Activated CD4-positive, alpha-beta memory T cell treated with anti-CD3 and anti-CD28 coated beads for 36 hours (primary cell): ENCODE measurements around the gene VDR. TPM values are rescaled to one million over a fixed set of nuclear protein-coding genes. Genes with fewer than 3 reads are reported as not detected.

Source experiments
- CTCF ChIA-PET: fragments of 350-600 bp; sonication (Branson Sonifier 250); formaldehyde crosslinking; loops from one replicate; lab custom pipeline; 2021; ENCODE audit warnings: antibody characterized with exemption, inconsistent platforms; lab: Charles Lee
- POLR2A ChIA-PET: fragments of 350-600 bp; sonication (Branson Sonifier 250); formaldehyde crosslinking; loops from one replicate; lab custom pipeline; 2021; ENCODE audit warnings: antibody characterized with exemption; lab: Charles Lee
- DNase-seq: peaks from one replicate; pipeline ENCODE4 v3.0.0-alpha.2; 2020
- H3K27ac Mint-ChIP-seq: one replicate; pipeline ENCODE4 v1.8.0; 2021; ENCODE audit warnings: mixed read lengths
- H3K27me3 Mint-ChIP-seq: one replicate; pipeline ENCODE4 v1.8.0; 2021; ENCODE audit warnings: mixed read lengths
- H3K36me3 Mint-ChIP-seq: one replicate; pipeline ENCODE4 v1.8.0; 2021; ENCODE audit warnings: mixed read lengths
- H3K4me1 Mint-ChIP-seq: one replicate; pipeline ENCODE4 v1.8.0; 2021; ENCODE audit warnings: low read depth, mixed read lengths
- H3K4me3 Mint-ChIP-seq: one replicate; pipeline ENCODE4 v1.8.0; 2021; ENCODE audit warnings: mild to moderate bottlenecking, mixed read lengths
- H3K9me3 Mint-ChIP-seq: one replicate; pipeline ENCODE4 v1.8.0; 2021; ENCODE audit warnings: mixed read lengths
- intact Hi-C: fragments of 100-400 bp; cut with micrococcal nuclease; formaldehyde crosslinking; loops from one replicate; pipeline ENCODE4 v1.15.1; 2023
- total RNA-seq, 2 experiments: library from RNA; stranded (reverse); gene quantifications; one replicate each; pipeline ENCODE4 v1.2.3, GENCODE V29; 2021

VDR gene
- total RNA-seq, 2 experiments from 2014 or later = 156 TPM

DNA sequence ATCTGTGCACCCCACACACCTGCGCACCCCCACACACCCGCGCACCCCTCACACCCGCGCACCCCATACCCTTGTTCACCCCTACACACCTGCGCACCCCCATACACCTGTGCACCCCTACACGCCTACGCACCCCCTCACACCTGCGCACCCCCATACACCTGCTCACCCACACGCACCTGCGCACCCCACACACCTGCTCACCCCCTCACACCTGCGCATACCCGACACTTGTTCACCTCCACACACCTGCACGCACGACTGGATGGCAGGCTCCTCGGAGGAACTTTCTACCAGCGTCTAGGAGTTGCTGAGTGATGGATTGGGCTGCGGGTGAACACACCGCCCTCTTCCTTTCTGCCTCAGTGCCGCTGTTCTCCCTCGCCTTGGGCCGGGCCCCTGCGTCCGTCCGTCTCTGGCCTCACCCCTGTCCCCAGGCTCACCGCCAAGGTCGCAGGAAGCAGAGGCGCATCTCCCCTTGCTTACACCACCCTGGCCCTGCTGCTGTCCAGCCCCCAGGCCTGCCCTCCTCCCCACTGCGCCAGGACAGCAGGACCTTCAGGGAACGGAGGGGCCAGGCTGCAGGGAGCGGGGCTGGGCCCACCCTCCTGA lies 37.9 kb upstream of the VDR start:
- intact Hi-C loops = no loop called here
- H3K27me3 Mint-ChIP-seq = peaks cover 30% of the 10 kb centered on the region
- no peak overlapping the region for H3K4me3 Mint-ChIP-seq
- no peaks in the 10 kb centered on the region for H3K36me3 Mint-ChIP-seq
- H3K9me3 Mint-ChIP-seq = no peaks in the 10 kb centered on the region
- H3K4me1 Mint-ChIP-seq = no peaks in the 10 kb centered on the region
- CTCF ChIA-PET = interaction anchor here (0.7 to 1.6 kb wide), 3 partner anchors 20 to 228 kb away, joined by 3 to 6 read pairs (median 5); partner anchors contain the start of gene TMEM106C
- POLR2A ChIA-PET = no interaction called here
- no peak for DNase-seq
- H3K27ac Mint-ChIP-seq = no peak overlapping the region

DNA sequence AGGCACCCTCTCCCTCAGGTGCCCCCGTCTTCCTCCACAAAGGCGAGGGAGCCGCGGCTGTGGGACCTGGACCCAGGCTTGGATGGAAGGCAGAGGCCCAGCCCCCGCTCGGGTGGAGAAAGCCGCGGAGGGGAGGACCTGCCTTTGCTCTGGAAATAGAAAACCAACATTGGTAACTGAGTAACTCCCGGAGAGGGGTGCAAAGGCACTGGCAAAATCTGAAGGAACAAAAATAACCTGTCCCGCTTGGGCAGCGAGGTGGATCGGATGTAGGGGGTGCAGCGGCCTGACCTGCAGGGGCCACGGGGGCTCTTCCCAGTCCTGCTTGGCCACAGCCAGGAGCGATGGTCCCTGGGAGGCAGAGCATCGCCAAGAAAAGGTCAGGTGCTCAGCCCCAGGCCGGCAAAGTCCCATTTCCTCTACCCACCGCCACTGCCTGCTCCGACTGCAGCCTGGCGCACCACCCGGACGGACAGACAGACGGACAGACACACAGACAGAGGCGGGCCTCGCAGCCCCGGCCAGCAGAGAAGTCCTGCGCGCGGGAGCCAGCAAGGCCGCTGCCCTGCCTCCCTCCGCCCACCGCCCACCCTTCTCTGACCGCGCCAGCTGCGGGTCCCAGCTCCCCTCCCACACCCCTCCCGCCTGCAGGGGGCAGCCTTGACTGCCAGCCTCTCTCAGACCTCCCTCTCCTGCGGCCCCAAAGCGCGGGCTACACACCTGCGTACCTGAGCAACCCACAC lies 37.2 kb upstream of the VDR start:
- intact Hi-C loops = no loop called here
- POLR2A ChIA-PET = no interaction called here
- Mint-ChIP-seq H3K4me1 (no peaks in the 10 kb centered on the region), H3K27ac (no peak overlapping the region), H3K4me3 (no peak overlapping the region), H3K36me3 (no peaks in the 10 kb centered on the region), H3K27me3 (peaks cover 30% of the 10 kb centered on the region), H3K9me3 (no peaks in the 10 kb centered on the region)
- CTCF ChIA-PET = interaction anchor here (0.6 to 1.0 kb wide), 4 partner anchors 12 to 229 kb away, joined by 3 to 5 read pairs (median 4); no protein-coding TSS in a partner anchor
- peak; percentile 64 for DNase-seq

DNA sequence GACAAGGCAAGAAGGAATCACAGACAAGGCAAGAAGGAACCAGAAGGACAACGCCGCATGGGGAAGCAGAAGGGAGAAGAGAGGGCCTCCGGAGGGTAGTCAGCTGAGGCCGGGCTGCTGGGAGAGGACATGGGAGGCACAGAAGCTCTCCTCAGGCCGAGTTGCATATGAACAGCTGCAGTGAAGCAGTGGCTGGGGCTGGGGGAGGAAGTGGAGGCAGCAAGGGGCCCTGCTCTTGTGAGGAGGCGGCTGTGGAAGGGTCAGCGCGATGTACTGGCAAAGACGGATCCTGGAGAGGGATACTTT lies 36.6 kb upstream of the VDR start:
- H3K4me1 Mint-ChIP-seq = no peaks in the 10 kb centered on the region
- H3K4me3 Mint-ChIP-seq = no peak overlapping the region
- no peak for DNase-seq
- H3K9me3 Mint-ChIP-seq = no peaks in the 10 kb centered on the region
- intact Hi-C loops = no loop called here
- POLR2A ChIA-PET = no interaction called here
- CTCF ChIA-PET = interaction anchor here (1.0 kb wide), 1 partner anchor 202 kb away, joined by 3 read pairs; no protein-coding TSS in a partner anchor
- peaks cover 30% of the 10 kb centered on the region for H3K27me3 Mint-ChIP-seq
- no peak overlapping the region for H3K27ac Mint-ChIP-seq
- H3K36me3 Mint-ChIP-seq = no peaks in the 10 kb centered on the region

DNA sequence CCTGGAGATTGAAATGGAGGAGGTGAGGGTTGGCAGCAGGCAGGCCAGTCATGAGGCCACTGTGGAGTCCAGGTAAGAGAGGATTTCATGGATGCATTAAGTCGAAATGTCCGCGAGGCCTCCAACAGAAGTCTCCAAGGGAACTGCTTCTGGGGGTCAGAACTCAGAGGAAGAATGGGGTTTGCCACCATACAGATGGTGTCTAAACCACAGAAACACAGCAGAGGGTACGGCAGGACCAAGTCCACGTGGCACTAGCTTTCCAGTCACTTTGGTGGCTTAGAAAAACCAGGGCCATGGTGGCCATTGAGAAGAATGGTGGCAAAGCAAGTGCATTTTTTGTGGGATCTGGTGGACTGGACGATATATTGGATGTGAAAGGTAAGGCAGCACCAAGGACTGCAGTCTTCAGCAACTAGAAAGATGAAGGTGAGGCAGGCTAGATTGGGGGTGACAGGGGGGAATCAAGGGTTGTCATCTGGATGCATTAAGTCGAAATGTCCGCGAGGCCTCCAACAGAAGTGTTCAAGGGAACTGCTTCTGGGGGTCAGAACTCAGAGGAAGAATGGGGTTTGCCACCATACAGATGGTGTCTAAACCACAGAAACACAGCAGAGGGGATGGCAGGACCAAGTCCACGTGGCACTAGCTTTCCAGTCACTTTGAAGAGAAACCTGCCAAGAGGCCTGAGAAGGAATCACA lies 36.1 kb upstream of the VDR start:
- Mint-ChIP-seq H3K36me3 (no peaks in the 10 kb centered on the region), H3K4me1 (no peaks in the 10 kb centered on the region), H3K9me3 (no peaks in the 10 kb centered on the region), H3K4me3 (no peak overlapping the region), H3K27me3 (peaks cover 30% of the 10 kb centered on the region), H3K27ac (no peak overlapping the region)
- DNase-seq = no peak
- ChIA-PET CTCF (interaction anchor here (1.1 kb wide), 1 partner anchor 198 kb away, joined by 3 read pairs; no protein-coding TSS in a partner anchor), POLR2A (interaction anchor here (0.7 kb wide), 1 partner anchor 42 kb away, joined by 3 read pairs; no protein-coding TSS in a partner anchor)
- intact Hi-C loops = no loop called here

DNA sequence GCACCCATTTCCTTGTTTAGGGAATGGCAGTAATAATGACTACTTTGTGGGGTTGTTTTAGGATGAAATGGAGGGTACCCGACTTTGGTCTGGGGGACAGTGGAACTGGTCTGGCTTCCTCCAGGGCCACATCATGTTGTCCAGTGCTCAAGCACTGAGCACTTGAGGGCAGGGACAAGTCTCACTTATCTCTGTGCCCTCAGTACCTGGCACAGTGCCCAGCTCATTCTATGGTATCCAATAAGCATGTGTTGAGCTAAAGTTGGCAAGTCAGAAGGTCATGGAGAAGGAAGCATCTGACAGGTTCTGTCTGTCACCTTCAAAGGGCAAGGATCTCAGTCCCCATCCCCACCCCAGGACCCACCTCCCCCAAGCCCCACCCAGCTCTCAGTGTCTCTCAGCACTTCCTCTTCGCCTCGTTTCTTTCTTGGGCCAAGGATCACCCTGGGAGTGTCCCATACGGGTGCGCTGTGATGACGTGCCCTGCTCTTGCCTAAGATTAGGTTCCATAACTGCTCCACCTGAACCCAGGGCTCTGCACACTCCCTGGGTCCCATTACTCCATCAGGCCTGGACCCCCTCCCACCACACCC lies 34.3 kb upstream of the VDR start:
- Mint-ChIP-seq H3K27me3 (peaks cover 24% of the 10 kb centered on the region), H3K4me1 (no peaks in the 10 kb centered on the region), H3K36me3 (no peaks in the 10 kb centered on the region), H3K9me3 (no peaks in the 10 kb centered on the region), H3K4me3 (no peak overlapping the region), H3K27ac (no peak overlapping the region)
- DNase-seq = no peak
- intact Hi-C loops = no loop called here
- POLR2A ChIA-PET = no interaction called here
- CTCF ChIA-PET = interaction anchor here (1.4 kb wide), 1 partner anchor 24 kb away, joined by 7 read pairs; the partner anchor contains the start of gene TMEM106C

DNA sequence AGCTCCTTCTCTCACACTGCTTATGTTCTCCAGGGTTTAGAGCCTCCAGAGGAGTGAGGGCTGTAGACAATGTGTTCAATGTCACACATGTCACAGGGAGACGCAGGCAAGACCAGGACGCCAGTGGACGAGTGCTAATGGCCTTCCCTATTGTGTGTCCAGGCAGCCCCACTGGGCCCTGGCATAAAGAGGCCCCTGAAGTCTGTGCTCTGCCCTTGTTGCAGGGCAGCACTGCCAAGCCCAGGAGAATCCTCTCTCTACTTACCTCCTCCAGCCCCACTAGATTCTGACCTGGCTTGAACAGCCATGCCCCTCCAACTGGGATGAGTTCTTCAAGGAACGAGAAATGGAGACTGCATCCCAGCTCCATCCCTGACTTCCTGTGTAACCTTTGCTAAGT lies 33.8 kb upstream of the VDR start:
- no peak for DNase-seq
- ChIA-PET POLR2A (no interaction called here), CTCF (interaction anchor here (1.0 to 1.4 kb wide), 2 partner anchors 11 to 24 kb away, joined by 4 to 7 read pairs; partner anchors contain the start of gene TMEM106C)
- H3K36me3 Mint-ChIP-seq = no peaks in the 10 kb centered on the region
- no peak overlapping the region for H3K27ac Mint-ChIP-seq
- intact Hi-C loops = no loop called here
- H3K4me1 Mint-ChIP-seq = no peaks in the 10 kb centered on the region
- H3K9me3 Mint-ChIP-seq = no peaks in the 10 kb centered on the region
- H3K4me3 Mint-ChIP-seq = no peak overlapping the region
- peaks cover 20% of the 10 kb centered on the region for H3K27me3 Mint-ChIP-seq

DNA sequence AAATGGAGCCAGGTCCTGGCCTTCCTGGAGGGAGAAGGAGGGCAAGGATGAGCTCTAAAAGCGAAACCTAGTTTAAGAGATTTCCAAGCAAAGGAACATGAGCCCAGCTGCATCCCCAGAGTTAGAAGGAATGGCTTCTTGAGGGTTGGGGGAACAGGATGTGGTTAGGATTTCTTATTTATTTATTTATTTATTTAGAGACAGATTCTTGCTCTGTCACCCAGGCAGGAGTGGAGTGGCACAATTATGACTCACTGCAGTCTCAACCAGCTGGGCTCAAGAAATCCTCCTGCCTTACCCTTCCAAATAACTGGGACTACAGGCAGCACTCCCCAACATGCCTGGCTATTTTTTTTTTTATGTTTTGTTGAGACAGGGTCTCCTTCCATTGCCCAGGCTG lies 33.3 kb upstream of the VDR start:
- no peak for DNase-seq
- no peaks in the 10 kb centered on the region for H3K9me3 Mint-ChIP-seq
- H3K4me1 Mint-ChIP-seq = no peaks in the 10 kb centered on the region
- H3K27ac Mint-ChIP-seq = no peak overlapping the region
- H3K36me3 Mint-ChIP-seq = no peaks in the 10 kb centered on the region
- no peak overlapping the region for H3K4me3 Mint-ChIP-seq
- POLR2A ChIA-PET = no interaction called here
- CTCF ChIA-PET = interaction anchor here (1.0 to 1.4 kb wide), 2 partner anchors 12 to 25 kb away, joined by 4 to 7 read pairs; partner anchors contain the start of gene TMEM106C
- intact Hi-C loops = no loop called here
- H3K27me3 Mint-ChIP-seq = peaks cover 17% of the 10 kb centered on the region

DNA sequence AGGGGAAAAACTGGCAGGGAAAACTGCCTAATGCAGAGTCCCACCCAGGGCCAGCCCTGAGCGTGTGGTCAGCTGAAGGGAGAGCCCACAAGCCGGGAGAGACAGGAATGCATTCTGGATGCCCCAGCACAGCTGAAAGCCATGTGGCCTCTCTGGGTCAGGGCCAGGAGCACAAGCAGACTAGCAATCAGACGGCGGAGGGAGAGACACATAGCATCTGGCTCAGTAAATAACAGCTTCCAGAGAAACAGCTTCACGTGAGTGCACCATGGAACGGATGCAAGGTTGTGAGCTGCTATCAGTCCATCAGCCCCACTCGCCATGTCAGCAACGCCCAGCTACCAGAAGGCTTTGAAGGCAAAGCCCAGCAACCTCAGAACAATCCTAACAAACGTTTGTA lies 30.4 kb upstream of the VDR start:
- no peaks in the 10 kb centered on the region for H3K4me1 Mint-ChIP-seq
- ChIA-PET POLR2A (no interaction called here), CTCF (interaction anchor here (0.6 to 1.6 kb wide), 4 partner anchors 14 to 255 kb away, joined by 3 to 4 read pairs (median 3); partner anchors contain the start of gene TMEM106C)
- no peaks in the 10 kb centered on the region for H3K36me3 Mint-ChIP-seq
- intact Hi-C loops = no loop called here
- no peak overlapping the region for H3K4me3 Mint-ChIP-seq
- peaks cover 2% of the 10 kb centered on the region for H3K27me3 Mint-ChIP-seq
- no peaks in the 10 kb centered on the region for H3K9me3 Mint-ChIP-seq
- H3K27ac Mint-ChIP-seq = no peak overlapping the region
- no peak for DNase-seq

DNA sequence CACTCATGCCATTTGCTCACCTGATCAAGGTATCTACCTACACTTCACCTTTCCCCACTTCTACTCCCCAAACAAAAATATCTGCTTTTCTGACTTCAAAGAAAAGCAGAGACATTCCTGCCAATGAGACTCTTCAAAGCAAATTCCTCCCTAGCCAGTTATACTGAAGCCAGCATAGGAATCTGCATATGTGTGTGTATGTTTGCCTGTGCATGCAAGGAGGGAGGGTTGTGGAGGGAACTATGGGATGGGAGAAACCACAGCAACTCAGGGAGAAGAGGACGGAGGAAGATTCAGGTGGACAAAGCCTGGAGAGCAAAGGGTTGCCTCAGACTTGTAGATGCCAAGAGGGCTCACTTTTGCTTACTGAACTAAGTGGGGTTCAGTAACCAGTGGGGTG lies 26.4 kb upstream of the VDR start:
- no peak overlapping the region for H3K4me3 Mint-ChIP-seq
- no peak overlapping the region for H3K27ac Mint-ChIP-seq
- ChIA-PET POLR2A (no interaction called here), CTCF (interaction anchor here (1.1 kb wide), 1 partner anchor 11 kb away, joined by 4 read pairs; no protein-coding TSS in a partner anchor)
- H3K9me3 Mint-ChIP-seq = no peaks in the 10 kb centered on the region
- peaks cover 1% of the 10 kb centered on the region for H3K27me3 Mint-ChIP-seq
- H3K4me1 Mint-ChIP-seq = no peaks in the 10 kb centered on the region
- intact Hi-C loops = no loop called here
- H3K36me3 Mint-ChIP-seq = no peaks in the 10 kb centered on the region
- DNase-seq = no peak

DNA sequence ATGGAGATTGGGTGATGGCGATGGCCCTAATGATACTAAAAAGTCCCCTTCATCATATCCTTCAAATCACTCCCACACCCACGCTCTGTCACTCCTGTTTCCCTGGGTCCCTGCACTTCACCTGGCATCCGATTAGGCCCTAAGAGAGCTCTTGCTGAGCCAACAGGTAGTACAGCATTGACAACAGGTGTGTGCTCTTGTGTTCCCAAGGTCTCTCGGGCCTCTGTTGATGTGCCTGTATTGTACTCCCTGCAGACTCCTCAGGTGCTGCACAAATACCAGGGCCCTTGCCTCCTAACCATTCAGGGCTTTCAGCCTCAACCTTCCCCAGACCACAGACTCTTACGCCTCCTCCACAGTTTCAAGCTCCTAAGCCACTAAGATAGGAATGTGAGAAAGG lies 25.8 kb upstream of the VDR start:
- POLR2A ChIA-PET = no interaction called here
- peaks cover 1% of the 10 kb centered on the region for H3K27me3 Mint-ChIP-seq

DNA sequence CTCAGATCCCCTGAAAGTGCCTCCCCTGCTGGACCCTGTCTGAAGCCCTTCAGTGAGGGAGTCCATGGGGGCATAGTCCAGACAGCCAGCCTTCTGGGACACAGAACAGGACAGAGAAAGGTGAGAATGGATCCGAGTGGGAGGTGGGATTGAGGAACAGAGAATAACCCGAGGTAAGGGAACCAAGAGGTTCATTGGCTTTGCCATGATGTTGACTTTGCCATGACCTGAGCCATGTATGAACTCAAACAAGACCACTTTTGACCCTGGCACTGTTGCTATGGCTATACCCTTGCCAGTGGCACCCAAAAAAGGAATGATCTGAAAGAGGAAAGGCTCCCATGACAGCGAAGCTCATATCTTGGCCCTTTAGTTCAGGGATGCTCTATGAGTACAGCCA lies 22.6 kb upstream of the VDR start:
- CTCF ChIA-PET = no interaction called here
- no peak for DNase-seq
- Mint-ChIP-seq H3K36me3 (no peaks in the 10 kb centered on the region), H3K9me3 (no peaks in the 10 kb centered on the region), H3K4me3 (no peak overlapping the region), H3K27me3 (peaks cover 4% of the 10 kb centered on the region), H3K4me1 (no peaks in the 10 kb centered on the region), H3K27ac (no peak overlapping the region)
- intact Hi-C loops = no loop called here
- POLR2A ChIA-PET = no interaction called here

More for the DNA sequence above, 25.8 kb upstream of the VDR start:
- H3K36me3 Mint-ChIP-seq = no peaks in the 10 kb centered on the region
- H3K27ac Mint-ChIP-seq = no peak overlapping the region
- no peak overlapping the region for H3K4me3 Mint-ChIP-seq
- no peaks in the 10 kb centered on the region for H3K4me1 Mint-ChIP-seq
- H3K9me3 Mint-ChIP-seq = no peaks in the 10 kb centered on the region
- DNase-seq = no peak
- intact Hi-C loops = no loop called here
- CTCF ChIA-PET = interaction anchor here (1.1 kb wide), 1 partner anchor 11 kb away, joined by 4 read pairs; no protein-coding TSS in a partner anchor

DNA sequence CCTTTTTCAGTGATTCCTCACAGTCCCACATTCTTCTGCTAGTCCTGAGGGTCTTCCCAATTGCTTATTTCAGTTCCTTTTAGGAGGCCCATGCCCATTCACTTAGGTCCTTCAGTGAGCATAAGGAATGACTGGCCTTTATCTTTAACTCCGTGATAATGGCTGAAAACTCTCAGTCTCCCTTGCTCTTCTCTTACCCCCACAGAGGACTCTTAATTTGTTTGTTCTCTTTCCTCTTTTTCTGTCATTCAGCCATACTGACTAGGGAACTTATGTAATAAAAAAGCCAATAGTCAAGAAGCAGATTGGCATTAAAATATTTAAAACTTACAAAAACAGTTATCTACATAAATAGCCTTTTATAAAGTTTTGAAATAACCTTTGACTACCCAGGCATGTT lies 17.1 kb upstream of the VDR start:
- Mint-ChIP-seq H3K4me1 (no peaks in the 10 kb centered on the region), H3K4me3 (no peak overlapping the region), H3K27ac (no peak overlapping the region), H3K27me3 (peaks cover 5% of the 10 kb centered on the region), H3K36me3 (no peaks in the 10 kb centered on the region), H3K9me3 (no peaks in the 10 kb centered on the region)
- ChIA-PET CTCF (no interaction called here), POLR2A (no interaction called here)
- intact Hi-C loops = no loop called here
- DNase-seq = no peak
